Measurements from ENCODE around the gene GNB1. TPM values are rescaled to one million over a fixed set of nuclear protein-coding genes. Genes with fewer than 3 reads are reported as not detected.

The GNB1 gene
- total and polyA plus RNA-seq, 10 of the 15 experiments (the other 5 are each of a cell fraction or from before 2014, with no cell fraction given): 23.0 to 392 (median 93.9) TPM

DNA sequence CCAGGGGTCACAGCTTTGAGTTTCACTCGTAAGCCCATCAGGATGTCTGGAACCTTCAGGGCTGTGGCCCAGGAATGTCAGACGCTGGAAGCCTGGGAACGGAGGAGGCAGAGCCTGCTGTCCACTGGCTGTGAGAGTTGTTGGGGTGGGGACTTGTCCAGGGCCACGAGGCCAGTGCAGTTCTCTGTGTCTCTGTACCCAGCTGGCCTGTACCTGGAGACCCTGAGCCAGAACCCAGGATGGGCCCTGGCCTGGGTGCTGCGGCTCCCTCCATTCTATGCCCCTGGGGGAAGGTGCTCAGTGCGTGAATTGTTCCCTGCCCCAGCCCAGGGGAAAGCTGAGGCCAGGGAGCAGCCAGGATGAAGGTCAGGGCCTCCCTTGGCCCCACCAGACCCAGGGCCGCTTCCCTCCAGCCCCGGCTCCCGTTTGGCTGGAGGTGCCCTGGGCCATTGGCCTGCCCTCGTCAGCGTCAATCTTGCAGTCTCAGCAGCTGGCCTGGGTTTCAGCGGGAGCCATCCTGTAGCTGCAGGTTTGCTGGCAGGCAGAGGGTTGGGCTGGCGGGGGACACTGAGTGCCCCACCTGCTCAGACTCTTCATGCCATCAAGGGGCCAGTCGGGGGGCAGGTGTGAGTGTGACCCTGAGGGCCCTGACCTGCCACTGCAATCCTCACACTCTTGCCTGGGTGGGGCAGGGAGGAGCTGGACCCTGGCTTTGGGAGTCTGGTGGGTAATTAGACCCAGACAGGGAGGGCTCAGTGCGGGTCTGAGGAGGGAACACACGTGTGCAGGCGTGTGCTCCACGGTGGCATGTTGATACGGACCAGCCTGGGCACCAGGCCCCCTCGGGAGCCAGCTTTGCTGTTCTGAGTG is 23.4 kb upstream of the GNB1 start:
- no peaks in the 10 kb centered on the region for H4K20me1 ChIP-seq (ENCODE audit: control insufficient read depth, insufficient read depth)
- no peak overlapping the region for H3K4me3 ChIP-seq
- DNase-seq (ENCODE audit: low read depth, low spot score) (no peak), ATAC-seq (no peak), FAIRE-seq (no peak)
- H3K79me2 ChIP-seq (ENCODE audit: control insufficient read depth, insufficient read depth, low read length): no peaks in the 10 kb centered on the region
- in situ Hi-C loops (cut with MboI) (no loop called here), intact Hi-C loops (cut with micrococcal nuclease; ENCODE audit: unreplicated experiment) (no loop called here)
- POLR2A ChIA-PET: no interaction called here
- no peaks in the 10 kb centered on the region for H3K36me3 ChIP-seq (ENCODE audit: control insufficient read depth in 2 of 2, insufficient read depth in 2 of 2, low read length in 1 of 2)
- no peak overlapping the region for H3K27ac ChIP-seq (ENCODE audit: control insufficient read depth, insufficient read depth)
- peaks cover 12% of the 10 kb centered on the region for H3K4me1 ChIP-seq (ENCODE audit: control insufficient read depth, insufficient read depth, low read length)
- no peaks in the 10 kb centered on the region for H3K9me3 ChIP-seq (replicated peaks; ENCODE audit: control insufficient read depth, insufficient read depth, low read length)
- SMC1A ChIA-PET (ENCODE audit: uncharacterized antibody, unreplicated experiment): no interaction called here
- TF ChIP-seq NFIC (IDR thresholded peaks at IDR 0.05; ENCODE audit: low read depth, low read length) (no peak), NR2C1 (IDR thresholded peaks at IDR 0.05) (no peak), MTA2 (IDR thresholded peaks at IDR 0.05; ENCODE audit: low read depth) (no peak)
- TF ChIP-seq, protein P1, sequence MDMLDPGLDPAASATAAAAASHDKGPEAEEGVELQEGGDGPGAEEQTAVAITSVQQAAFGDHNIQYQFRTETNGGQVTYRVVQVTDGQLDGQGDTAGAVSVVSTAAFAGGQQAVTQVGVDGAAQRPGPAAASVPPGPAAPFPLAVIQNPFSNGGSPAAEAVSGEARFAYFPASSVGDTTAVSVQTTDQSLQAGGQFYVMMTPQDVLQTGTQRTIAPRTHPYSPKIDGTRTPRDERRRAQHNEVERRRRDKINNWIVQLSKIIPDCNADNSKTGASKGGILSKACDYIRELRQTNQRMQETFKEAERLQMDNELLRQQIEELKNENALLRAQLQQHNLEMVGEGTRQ (IDR thresholded peaks at IDR 0.05; ENCODE audit: borderline replicate concordance, low read depth, low read length): no peak
- peaks cover 0 to 2% of the 10 kb centered on the region in 2 experiments; a peak in 1 of 4 replicates for H3K27me3 ChIP-seq (replicated peaks in 1 of 2; ENCODE audit: control insufficient read depth in 2 of 2, insufficient read depth in 2 of 2, low read length in 1 of 2)
- no peak overlapping the region for H2AFZ ChIP-seq (ENCODE audit: control insufficient read depth, low read depth, low read length)
- 50% methylated on average over 20 of the region's 20 CpGs for WGBS (ENCODE audit: insufficient coverage, insufficient replicate concordance, low lambda C conversion rate, missing lambda C conversion rate)
- H3K9ac ChIP-seq (ENCODE audit: control insufficient read depth, insufficient read depth, low read length): no peak overlapping the region
- CTCF ChIA-PET: no interaction called here
- RAD21 ChIA-PET (ENCODE audit: unreplicated experiment): no interaction called here
- H3K4me2 ChIP-seq (ENCODE audit: control insufficient read depth, insufficient read depth): no peak overlapping the region
- BruUV-seq (replicated peaks): no TSS peak

DNA sequence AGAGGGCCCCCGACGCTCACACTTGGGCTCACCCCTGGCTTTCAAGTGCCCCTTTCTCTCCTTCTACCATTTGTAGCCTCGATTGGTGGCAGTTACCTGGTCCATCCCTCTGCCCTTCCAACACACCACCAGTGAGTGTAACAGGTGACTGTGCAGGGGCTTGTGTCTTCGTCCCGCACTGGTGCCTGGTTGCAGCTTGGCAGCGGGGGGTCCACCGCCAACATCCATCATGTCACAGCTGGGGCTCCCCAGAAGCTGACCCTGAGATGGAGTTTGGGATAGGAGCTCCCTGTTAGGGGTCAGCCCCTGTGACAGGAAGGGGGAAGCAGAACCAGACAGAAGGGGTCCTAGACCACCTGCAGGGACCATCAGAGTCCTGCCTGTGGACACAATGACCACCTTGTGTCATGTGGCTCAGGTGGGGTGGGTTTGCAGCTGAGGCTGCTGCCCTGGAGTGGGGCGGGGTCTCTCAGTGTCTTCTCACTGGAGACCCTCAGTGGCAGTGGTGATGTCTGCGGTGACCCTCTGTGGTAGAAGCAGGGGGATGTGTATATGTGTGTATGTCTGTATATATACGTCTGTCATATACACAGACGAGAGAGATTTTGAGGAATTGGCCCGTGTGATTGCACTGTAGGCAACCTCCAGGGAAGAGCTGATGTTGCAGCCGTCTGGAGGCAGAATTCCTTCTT is 20.6 kb upstream of the GNB1 start:
- no peaks in the 10 kb centered on the region for H3K27me3 ChIP-seq (replicated peaks in 1 of 2; ENCODE audit: control insufficient read depth in 2 of 2, insufficient read depth in 2 of 2, low read length in 1 of 2)
- H3K36me3 ChIP-seq (ENCODE audit: control insufficient read depth in 2 of 2, insufficient read depth in 2 of 2, low read length in 1 of 2): no peaks in the 10 kb centered on the region
- ChIA-PET CTCF (no interaction called here), POLR2A (no interaction called here), SMC1A (ENCODE audit: uncharacterized antibody, unreplicated experiment) (no interaction called here), RAD21 (ENCODE audit: unreplicated experiment) (no interaction called here)
- WGBS (ENCODE audit: insufficient coverage, insufficient replicate concordance, low lambda C conversion rate, missing lambda C conversion rate): 57% methylated on average over 13 of the region's 13 CpGs
- H3K4me1 ChIP-seq (ENCODE audit: control insufficient read depth, insufficient read depth, low read length): peaks cover 22% of the 10 kb centered on the region
- H4K20me1 ChIP-seq (ENCODE audit: control insufficient read depth, insufficient read depth): no peaks in the 10 kb centered on the region
- H3K27ac ChIP-seq (ENCODE audit: control insufficient read depth, insufficient read depth): no peak overlapping the region
- intact Hi-C loops (cut with micrococcal nuclease; ENCODE audit: unreplicated experiment): no loop called here
- no peak for FAIRE-seq
- no peak for DNase-seq (ENCODE audit: low read depth, low spot score)
- no peak overlapping the region for H3K4me3 ChIP-seq
- BruUV-seq (replicated peaks): no TSS peak
- no peak for ATAC-seq
- H3K9me3 ChIP-seq (replicated peaks; ENCODE audit: control insufficient read depth, insufficient read depth, low read length): no peaks in the 10 kb centered on the region
- no peaks in the 10 kb centered on the region for H3K79me2 ChIP-seq (ENCODE audit: control insufficient read depth, insufficient read depth, low read length)
- no peak overlapping the region for H3K4me2 ChIP-seq (ENCODE audit: control insufficient read depth, insufficient read depth)
- H2AFZ ChIP-seq (ENCODE audit: control insufficient read depth, low read depth, low read length): no peak overlapping the region
- in situ Hi-C loops (cut with MboI): no loop called here
- H3K9ac ChIP-seq (ENCODE audit: control insufficient read depth, insufficient read depth, low read length): no peak overlapping the region
- TF ChIP-seq GATAD2B (conservative IDR thresholded peaks at IDR 0.05; ENCODE audit: low read depth) (no peak), KLF5 (IDR thresholded peaks at IDR 0.05; ENCODE audit: partially characterized antibody) (no peak), SREBF2 (IDR thresholded peaks at IDR 0.05; ENCODE audit: low read length) (no peak), YBX1 (IDR thresholded peaks at IDR 0.05) (no peak), RB1 (IDR thresholded peaks at IDR 0.05; ENCODE audit: borderline replicate concordance) (no peak), POU2F2 (IDR thresholded peaks at IDR 0.05; ENCODE audit: borderline replicate concordance, low read depth, low read length) (no peak), NR2C1 (IDR thresholded peaks at IDR 0.05) (no peak), PAX5 (IDR thresholded peaks at IDR 0.05; ENCODE audit: borderline replicate concordance, low read depth, low read length) (no peak), TAF1 (IDR thresholded peaks at IDR 0.05; ENCODE audit: borderline replicate concordance, low read depth, low read length) (no peak)
- TF ChIP-seq, protein P2, sequence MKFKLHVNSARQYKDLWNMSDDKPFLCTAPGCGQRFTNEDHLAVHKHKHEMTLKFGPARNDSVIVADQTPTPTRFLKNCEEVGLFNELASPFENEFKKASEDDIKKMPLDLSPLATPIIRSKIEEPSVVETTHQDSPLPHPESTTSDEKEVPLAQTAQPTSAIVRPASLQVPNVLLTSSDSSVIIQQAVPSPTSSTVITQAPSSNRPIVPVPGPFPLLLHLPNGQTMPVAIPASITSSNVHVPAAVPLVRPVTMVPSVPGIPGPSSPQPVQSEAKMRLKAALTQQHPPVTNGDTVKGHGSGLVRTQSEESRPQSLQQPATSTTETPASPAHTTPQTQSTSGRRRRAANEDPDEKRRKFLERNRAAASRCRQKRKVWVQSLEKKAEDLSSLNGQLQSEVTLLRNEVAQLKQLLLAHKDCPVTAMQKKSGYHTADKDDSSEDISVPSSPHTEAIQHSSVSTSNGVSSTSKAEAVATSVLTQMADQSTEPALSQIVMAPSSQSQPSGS (IDR thresholded peaks at IDR 0.05; ENCODE audit: low read length): no peak

Measured in GM12878 (cell line).